GM13977 (cell line): ENCODE data around the gene IL12RB2.
A peak's percentile ranks its signal among the peaks of the same experiment; 100 is the strongest.

Experiments
- DNase-seq: peaks from one replicate; pipeline ENCODE4 v3.0.0; 2012; ENCODE audit warnings: low spot score
- in situ Hi-C: fragments of 300-500 bp; cut with MboI; formaldehyde crosslinking; loops from one replicate; pipeline ENCODE4 v1.12.0; 2022; ENCODE audit warnings: low sequenced_read_pairs, low pct_unique_long_range_greater_than_20kb, mixed read lengths, inconsistent platforms; ENCODE audit not compliant: unreplicated experiment
- TF ChIP-seq, protein P1 (sequence below): IDR thresholded peaks from 2 replicates; pipeline ENCODE4 v1.5.1; 2012; ENCODE audit warnings: mild to moderate bottlenecking, control low read depth; ENCODE audit not compliant: insufficient read depth; ENCODE audit errors: extremely low read depth, missing control alignments

Gene IL12RB2

GRCh38 chr1:67307251-67308060, at the start of gene IL12RB2:
TSS of gene IL12RB2 (plus strand) at chr1:67307873. CDS start at chr1:67320369, 12,496 bp downstream.
- TF ChIP-seq, protein P1, sequence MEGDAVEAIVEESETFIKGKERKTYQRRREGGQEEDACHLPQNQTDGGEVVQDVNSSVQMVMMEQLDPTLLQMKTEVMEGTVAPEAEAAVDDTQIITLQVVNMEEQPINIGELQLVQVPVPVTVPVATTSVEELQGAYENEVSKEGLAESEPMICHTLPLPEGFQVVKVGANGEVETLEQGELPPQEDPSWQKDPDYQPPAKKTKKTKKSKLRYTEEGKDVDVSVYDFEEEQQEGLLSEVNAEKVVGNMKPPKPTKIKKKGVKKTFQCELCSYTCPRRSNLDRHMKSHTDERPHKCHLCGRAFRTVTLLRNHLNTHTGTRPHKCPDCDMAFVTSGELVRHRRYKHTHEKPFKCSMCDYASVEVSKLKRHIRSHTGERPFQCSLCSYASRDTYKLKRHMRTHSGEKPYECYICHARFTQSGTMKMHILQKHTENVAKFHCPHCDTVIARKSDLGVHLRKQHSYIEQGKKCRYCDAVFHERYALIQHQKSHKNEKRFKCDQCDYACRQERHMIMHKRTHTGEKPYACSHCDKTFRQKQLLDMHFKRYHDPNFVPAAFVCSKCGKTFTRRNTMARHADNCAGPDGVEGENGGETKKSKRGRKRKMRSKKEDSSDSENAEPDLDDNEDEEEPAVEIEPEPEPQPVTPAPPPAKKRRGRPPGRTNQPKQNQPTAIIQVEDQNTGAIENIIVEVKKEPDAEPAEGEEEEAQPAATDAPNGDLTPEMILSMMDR, result peak; percentile 2
- in situ Hi-C loops, result no loop called here
- DNase-seq, result peak; percentile 71

DNA sequence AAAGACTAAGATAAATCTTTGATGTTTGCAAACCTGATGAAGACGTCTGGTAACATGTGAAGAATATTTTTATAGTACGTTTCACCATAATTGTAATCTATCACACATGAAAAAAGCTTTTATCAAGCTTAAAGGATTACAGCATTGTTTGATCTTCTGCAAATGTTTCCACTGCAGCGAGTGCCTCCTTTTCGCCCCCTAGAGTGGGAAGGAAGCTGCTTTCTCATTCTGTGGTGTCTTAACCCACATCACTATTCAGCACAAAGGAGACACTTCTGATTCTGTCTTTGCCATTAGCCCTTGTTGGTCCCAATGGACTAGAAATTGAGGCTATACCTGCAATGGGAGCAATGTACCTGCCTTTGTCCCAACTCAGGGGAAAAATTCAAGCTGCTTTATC, 46.0 kb upstream of the IL12RB2 start:
- in situ Hi-C loops, result no loop called here
- TF ChIP-seq, protein P1, result peak; percentile 32
- no peak for DNase-seq

DNA sequence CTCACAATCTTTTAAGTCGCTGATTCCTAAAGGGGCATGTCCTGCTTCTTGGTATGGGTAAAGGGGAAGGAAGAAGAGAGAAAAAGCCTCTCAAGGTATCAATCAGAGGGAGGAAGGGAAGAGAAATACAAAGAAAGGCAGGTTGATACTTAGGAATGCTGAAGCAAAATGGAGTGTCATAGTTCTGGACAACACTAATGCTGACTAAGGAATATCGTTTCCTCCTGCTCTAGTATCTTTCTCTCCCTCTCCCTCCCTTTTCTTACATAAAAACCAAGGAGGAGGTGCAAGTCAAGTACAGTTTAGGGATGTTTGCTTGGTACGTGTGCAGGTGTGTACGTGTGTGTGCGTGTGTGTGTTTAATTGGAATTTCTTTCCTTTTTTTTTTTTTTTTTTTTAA, 44.9 kb upstream of the IL12RB2 start:
- in situ Hi-C loops, result no loop called here
- no peak for DNase-seq
- TF ChIP-seq, protein P1, result no peak

- in situ Hi-C loops, result no loop called here
- DNase-seq, result no peak
- TF ChIP-seq, protein P1, result no peak
These were observed 43.5 kb upstream of the IL12RB2 start for GRCh38 chr1:67264152-67264551.

GRCh38 chr1:67264899-67265298, 42.8 kb upstream of the IL12RB2 start:
- TF ChIP-seq, protein P1, result no peak
- in situ Hi-C loops, result no loop called here
- DNase-seq, result no peak

- in situ Hi-C loops, result no loop called here
- TF ChIP-seq, protein P1, result no peak
- no peak for DNase-seq
These were observed 38.6 kb upstream of the IL12RB2 start for GRCh38 chr1:67269061-67269460.
